Activated CD8-positive, alpha-beta memory T cell treated with anti-CD3 and anti-CD28 coated beads for 36 hours (primary cell): Measurements from ENCODE around the gene ERBB4. TPM values are rescaled to one million over a fixed set of nuclear protein-coding genes. Genes with fewer than 3 reads are reported as not detected.
"Not testable (repeated sequence)": the region's sequence is repeated elsewhere in the genome, so short reads cannot be mapped to it uniquely, and the experiment has no call there.

ENCODE experiments used
- CTCF ChIA-PET: fragments of 350-600 bp; sonication (Branson Sonifier 250); formaldehyde crosslinking; loops from one replicate; lab custom pipeline; 2021; ENCODE audit warnings: antibody characterized with exemption; lab: Charles Lee
- POLR2A ChIA-PET: fragments of 350-600 bp; sonication (Branson Sonifier 250); formaldehyde crosslinking; loops from one replicate; lab custom pipeline; 2021; ENCODE audit warnings: antibody characterized with exemption; lab: Charles Lee
- total RNA-seq, 2 experiments: library from RNA; stranded (reverse); gene quantifications; one replicate each; pipeline ENCODE4 v1.2.3, GENCODE V29; 2021

ERBB4 gene
- total RNA-seq, 2 experiments from 2014 or later: not detected

DNA sequence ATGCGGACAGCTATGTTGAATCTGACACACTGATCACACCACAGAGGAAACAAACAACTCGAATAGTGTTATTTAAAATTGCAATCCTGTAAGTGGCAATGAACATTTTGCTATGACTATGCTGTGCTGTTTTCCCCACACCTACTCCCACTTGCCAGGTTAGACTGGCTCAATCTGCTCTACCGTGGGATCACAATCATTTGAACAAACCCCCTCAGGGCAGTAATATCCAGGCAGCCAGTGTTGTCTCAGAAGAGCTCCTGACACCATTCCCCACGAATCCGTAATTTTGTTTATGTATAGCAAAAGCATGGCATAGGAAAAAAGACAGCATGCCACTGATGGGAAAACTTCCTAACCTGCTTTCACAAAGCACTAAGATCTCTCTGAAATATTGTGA lies 284.3 kb downstream of the ERBB4 start:
- CTCF ChIA-PET: no interaction called here
- POLR2A ChIA-PET: no interaction called here

GRCh38 chr2:212249451-212249850 lies 289.2 kb downstream of the ERBB4 start:
- ChIA-PET POLR2A (no interaction called here), CTCF (no interaction called here)

- CTCF ChIA-PET: no interaction called here
Measured at GRCh38 chr2:212245880-212246279, 292.7 kb downstream of the ERBB4 start.

DNA sequence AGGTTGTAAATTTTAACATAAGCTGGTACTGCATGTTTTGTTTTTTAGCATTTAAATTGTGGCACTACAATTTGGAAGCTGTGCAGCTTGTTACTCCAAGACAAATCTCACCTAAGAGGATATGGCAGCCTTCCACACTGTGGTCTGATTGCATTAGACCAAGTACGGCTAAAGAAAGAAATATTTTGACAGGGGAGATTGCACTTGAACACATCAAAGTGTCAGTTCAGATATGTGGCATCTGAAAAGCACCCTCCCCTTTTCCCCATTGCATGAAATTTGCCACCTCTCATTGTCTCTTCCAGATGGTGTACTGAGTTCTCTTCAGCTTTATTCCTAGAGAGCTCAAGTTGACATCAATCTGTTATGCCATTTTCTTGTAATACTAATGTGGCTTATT lies 295.9 kb downstream of the ERBB4 start:
- POLR2A ChIA-PET: no interaction called here
- CTCF ChIA-PET: no interaction called here

More at GRCh38 chr2:212245880-212246279, 292.7 kb downstream of the ERBB4 start:
- POLR2A ChIA-PET: no interaction called here

GRCh38 chr2:212238152-212238551 lies 300.4 kb downstream of the ERBB4 start:
- POLR2A ChIA-PET, CTCF ChIA-PET: not testable (repeated sequence)

- ChIA-PET POLR2A (no interaction called here), CTCF (no interaction called here)
Measured at GRCh38 chr2:212237350-212238095, 301.1 kb downstream of the ERBB4 start.

DNA sequence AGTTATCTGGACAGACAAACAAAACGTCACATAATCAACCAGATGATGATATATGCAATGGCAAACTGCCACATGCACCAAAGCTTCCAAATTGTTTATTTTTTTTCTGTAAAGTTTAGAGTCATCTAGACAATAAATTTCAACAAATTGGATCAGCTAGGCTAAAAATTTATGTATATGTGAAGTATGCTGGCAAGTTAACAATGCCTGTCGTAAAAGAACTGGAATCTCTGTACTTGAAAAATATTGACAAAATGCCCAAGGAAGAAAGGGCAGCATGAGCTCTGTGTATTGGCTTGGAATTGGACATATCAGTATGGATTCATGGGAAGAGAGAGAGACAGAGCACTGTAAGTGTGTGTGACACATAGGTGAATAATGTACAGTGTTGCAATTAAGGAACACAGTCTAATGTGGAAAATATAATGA lies 309.8 kb downstream of the ERBB4 start:
- ChIA-PET POLR2A (no interaction called here), CTCF (no interaction called here)

- ChIA-PET CTCF (no interaction called here), POLR2A (no interaction called here)
Measured at GRCh38 chr2:212227755-212228154, 310.8 kb downstream of the ERBB4 start.

- CTCF ChIA-PET: interaction anchor here (0.6 kb wide), 1 partner anchor 1664 kb away, joined by 3 read pairs; no protein-coding TSS in a partner anchor
Measured at GRCh38 chr2:212226114-212226513, 312.5 kb downstream of the ERBB4 start.

DNA sequence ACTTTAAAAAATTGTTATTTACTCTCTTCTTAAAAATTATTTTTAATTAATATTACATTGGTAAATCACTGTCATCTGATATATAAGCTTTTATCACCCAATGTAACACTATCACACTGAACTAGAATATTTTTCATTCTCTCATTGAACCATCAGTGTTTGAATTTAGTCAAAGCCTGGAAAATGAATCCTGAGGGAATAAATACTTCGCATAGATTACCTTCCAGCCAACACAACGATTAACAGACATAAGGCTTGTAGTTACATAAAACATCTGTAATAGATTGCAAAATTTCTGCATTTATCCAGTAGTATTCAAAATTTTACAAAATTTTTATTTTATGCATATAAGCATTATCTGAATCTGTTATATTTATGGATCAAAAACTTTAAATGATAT lies 314.9 kb downstream of the ERBB4 start:
- ChIA-PET POLR2A (no interaction called here), CTCF (no interaction called here)

More at GRCh38 chr2:212226114-212226513, 312.5 kb downstream of the ERBB4 start:
- POLR2A ChIA-PET: no interaction called here

- POLR2A ChIA-PET: no interaction called here
- CTCF ChIA-PET: no interaction called here
Measured at GRCh38 chr2:212213191-212213590, 325.4 kb downstream of the ERBB4 start.

DNA sequence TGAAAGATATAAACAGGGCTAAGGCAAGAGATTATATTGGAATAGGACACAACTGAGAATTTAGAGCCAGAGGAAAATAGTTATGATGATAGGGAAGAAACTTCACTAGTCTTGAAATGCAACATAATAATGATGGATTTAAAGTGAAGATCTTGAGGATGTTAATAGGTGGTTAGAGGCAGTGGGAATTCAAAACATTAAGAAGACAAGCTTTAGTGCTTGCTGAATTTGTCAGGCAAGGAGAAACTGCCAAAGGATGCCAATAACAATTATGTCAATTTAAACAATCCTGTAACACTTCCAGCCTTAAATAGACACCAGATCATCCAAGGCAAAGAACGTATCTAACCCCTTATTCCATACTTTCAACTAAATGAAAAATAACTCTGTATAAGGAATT lies 330.1 kb downstream of the ERBB4 start:
- POLR2A ChIA-PET: no interaction called here
- CTCF ChIA-PET: no interaction called here

- ChIA-PET POLR2A (no interaction called here), CTCF (no interaction called here)
Measured at GRCh38 chr2:212197776-212198175, 340.8 kb downstream of the ERBB4 start.

GRCh38 chr2:212195626-212196025 lies 343.0 kb downstream of the ERBB4 start:
- CTCF ChIA-PET: no interaction called here
- POLR2A ChIA-PET: no interaction called here

DNA sequence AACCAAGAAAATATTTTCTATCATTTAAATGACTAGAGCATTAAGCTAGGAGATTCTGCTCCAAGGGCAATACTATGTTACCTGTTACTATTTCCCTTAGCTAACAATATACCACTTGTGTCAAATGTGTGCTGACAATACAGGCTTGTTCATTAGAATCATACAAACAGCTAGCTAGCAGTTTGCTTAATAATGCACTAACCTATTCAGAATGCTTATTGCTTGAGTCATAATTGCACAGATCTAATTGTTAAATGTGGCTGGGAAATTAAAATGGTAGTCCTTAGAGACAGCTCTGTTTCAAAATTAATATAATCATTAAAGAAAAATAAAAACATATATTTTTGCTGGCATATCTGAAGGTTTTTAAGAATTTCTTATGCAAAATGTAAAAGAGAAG lies 344.2 kb downstream of the ERBB4 start:
- ChIA-PET CTCF (no interaction called here), POLR2A (no interaction called here)

- ChIA-PET CTCF (no interaction called here), POLR2A (no interaction called here)
Measured at GRCh38 chr2:212193803-212194202, 344.8 kb downstream of the ERBB4 start.

DNA sequence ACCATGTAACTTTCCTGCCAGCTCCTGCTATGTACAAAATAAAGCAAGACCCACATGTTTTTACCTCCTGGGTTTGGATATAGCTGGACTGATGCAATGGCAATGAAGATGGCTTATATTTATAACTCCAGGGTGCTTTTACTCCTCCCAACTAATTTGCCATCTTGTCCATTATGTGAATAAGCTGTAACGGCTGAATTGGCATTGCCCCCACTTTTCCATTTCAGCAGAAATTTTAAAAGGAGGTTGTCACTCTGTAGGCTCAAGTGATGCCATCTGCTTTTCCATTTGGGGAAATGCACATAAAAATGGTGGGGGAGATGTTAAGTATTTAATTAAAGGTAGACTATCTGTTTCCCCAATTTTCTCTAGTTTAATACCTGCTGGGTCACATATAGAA lies 345.5 kb downstream of the ERBB4 start:
- CTCF ChIA-PET: no interaction called here
- POLR2A ChIA-PET: no interaction called here

- POLR2A ChIA-PET: not testable (repeated sequence)
Measured at GRCh38 chr2:212191438-212191837, 347.2 kb downstream of the ERBB4 start.

DNA sequence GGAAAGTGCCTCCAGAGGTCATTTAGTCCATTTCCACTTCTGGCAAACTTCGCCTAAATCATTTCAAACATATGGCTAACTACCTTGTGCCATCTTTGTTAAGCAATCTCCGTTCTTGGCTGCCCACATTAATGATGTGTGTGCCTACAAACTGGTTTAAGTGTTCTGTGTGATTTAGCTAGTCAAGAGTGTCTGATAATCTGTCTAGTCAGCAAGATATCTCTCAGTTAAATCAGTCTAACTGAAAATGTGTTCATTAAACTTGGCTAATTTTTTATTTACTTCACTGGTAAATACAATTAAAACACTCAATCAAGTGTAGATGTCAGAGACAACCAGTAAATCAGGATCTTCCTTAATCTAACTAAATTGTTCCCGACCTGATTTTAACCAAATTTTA lies 352.4 kb downstream of the ERBB4 start:
- CTCF ChIA-PET: no interaction called here

More at GRCh38 chr2:212191438-212191837, 347.2 kb downstream of the ERBB4 start:
- CTCF ChIA-PET: not testable (repeated sequence)

GRCh38 chr2:212181646-212182045 lies 357.0 kb downstream of the ERBB4 start:
- ChIA-PET CTCF (no interaction called here), POLR2A (no interaction called here)

More for the DNA sequence above, 352.4 kb downstream of the ERBB4 start:
- POLR2A ChIA-PET: no interaction called here

- CTCF ChIA-PET: no interaction called here
- POLR2A ChIA-PET: no interaction called here
Measured at GRCh38 chr2:212180408-212181083, 358.1 kb downstream of the ERBB4 start.
